HG03521 (cell line): ENCODE measurements around the gene PRPF39.
A peak's percentile ranks its signal among the peaks of the same experiment; 100 is the strongest.

ENCODE experiments used
- ATAC-seq: cut with Tn5 transposase; IDR thresholded peaks from one replicate; pipeline ENCODE4 v1.9.1; 2021; ENCODE audit warnings: mild to moderate bottlenecking, moderate library complexity; ENCODE audit not compliant: unreplicated experiment

PRPF39 gene, protein sequence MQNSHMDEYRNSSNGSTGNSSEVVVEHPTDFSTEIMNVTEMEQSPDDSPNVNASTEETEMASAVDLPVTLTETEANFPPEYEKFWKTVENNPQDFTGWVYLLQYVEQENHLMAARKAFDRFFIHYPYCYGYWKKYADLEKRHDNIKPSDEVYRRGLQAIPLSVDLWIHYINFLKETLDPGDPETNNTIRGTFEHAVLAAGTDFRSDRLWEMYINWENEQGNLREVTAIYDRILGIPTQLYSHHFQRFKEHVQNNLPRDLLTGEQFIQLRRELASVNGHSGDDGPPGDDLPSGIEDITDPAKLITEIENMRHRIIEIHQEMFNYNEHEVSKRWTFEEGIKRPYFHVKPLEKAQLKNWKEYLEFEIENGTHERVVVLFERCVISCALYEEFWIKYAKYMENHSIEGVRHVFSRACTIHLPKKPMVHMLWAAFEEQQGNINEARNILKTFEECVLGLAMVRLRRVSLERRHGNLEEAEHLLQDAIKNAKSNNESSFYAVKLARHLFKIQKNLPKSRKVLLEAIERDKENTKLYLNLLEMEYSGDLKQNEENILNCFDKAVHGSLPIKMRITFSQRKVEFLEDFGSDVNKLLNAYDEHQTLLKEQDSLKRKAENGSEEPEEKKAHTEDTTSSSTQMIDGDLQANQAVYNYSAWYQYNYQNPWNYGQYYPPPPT

DNA sequence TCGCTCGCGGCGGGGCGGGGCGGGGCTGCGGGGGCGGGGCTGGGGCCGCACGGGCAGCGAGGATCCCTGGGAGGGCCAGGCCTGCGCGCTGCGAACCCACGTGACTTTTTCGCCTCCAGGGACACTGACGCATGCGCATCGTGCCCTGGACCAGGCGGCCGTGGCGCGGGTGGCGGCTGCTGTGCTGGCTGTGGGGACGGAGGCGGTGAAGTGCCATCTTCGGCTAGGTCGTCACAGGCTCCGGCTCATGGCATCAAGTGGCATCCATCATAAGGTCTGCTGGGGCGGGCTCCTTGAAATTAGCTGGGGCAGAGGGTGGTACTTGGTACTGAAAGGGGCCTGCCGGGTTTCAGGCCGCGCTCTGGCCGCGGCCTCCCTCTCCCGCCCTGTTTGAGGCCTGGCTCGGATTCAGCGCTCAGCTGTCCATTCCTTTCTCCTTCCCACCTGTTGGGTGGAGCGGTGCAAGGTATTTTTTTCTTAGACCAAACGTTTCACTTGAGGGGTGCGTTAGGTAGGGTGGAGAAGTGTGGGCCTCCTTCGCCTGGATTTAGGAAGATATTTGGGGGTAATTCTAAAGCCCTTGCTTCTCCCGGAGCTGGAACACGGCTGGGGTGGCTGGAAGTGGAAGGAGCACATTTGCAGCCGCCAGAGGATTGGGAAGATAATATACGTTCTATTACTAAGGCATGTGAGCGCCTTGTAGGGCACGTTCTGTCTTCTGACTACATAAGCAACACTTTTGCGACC, at the start of gene PRPF39:
Gene PRPF39 (plus strand): TSS at position 141 of the 747 bp plus-strand sequence. CDS start 11,124 bp downstream, outside the sequence.
- ATAC-seq, result peak; percentile 94

DNA sequence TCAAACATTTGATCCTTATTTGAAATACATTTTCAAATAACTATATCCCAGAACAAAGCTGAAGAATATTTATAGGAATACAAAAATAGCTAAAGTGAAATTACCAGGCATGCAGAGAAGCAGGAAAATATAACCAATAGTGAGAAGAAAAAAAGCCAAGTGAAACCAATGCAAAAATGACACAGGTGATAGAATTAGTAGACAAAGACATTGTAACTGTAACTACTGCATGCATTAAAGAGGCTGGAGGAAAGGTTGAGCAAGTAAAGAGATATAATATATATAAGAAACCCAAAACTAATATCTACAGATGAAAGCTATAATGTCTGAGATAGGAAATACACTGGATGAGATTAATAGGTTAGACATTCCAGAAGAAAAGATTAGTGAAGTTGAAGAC, 49.2 kb upstream of the PRPF39 start:
- ATAC-seq, result no peak

DNA sequence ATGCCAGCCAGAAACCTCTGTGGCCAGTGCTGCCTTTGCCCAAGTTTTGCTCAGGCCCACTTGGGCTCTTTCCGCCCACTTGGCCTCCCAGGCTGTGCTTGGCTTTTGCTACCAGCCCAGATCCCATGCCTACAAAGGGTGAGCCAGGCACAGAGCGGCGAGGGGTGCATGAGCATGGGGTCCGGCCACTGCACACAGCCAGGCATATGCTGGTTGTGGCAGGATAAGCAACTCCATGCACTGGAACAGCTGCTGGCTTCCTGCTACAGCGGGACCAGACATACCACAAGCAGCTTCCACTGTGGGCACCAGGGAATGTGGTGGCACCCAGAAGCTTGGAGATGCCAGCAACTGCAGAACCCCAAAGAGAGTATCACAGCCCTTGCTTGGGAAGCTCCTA, 45.7 kb upstream of the PRPF39 start:
- ATAC-seq, result no peak

DNA sequence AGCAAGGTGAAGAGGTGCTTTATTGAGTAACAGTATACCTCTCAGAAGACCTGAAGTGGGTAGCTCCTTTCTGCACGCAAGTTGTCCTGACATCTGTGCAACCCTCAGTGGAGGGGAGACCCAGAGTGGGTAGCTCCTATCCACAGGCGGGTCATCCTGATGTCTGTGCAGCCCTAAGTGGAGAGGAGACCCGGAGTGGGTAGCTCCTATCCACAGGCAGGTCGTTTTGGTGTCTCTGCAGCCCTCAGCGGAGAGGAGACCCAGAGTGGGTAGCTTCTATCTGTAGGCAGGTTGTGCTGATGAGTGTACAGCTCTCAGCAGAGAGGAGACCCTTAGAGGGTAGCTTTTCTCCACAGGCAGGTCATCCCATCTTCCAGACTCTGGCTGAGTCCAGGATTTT, 45.1 kb upstream of the PRPF39 start:
- ATAC-seq, result no peak

DNA sequence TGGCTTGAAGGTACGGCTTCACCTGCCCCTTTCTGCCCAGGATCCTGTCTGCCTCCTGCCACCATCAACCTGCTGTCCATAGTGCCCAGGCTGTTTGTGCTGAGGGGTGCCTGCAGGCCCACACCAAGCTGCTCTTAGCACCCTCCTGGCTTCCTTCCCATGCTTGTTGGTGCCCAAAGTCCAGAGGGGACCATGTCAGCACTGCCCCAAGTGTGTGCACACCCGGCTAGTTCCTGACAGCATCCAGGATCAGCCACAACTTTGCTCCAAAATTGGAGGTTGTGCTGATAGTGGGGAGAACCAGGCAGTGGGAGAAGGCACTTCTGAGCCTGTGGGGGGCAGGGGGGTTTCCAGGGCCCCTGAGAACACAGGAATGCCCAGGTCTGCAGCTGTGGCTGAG, 44.5 kb upstream of the PRPF39 start:
- no peak for ATAC-seq

DNA sequence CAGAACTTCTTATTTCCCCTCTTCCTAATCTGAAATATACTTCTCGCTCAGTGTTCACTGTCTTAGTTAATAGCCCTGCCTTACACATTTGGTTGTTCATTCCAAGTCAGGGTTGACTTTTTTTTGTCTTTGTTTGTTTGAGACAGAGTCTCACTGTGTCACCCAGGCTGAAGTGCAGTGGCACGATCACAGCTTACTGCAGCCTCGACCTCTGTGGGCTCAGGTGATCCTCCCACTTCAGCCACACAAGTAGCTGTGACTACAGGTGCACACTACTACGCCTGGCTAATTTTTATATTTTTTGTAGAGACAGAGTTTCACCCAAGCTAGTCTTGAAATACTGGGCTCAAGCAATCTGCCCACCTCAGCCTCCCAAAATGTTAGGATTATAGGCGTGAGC, 42.3 kb upstream of the PRPF39 start:
- no peak for ATAC-seq

DNA sequence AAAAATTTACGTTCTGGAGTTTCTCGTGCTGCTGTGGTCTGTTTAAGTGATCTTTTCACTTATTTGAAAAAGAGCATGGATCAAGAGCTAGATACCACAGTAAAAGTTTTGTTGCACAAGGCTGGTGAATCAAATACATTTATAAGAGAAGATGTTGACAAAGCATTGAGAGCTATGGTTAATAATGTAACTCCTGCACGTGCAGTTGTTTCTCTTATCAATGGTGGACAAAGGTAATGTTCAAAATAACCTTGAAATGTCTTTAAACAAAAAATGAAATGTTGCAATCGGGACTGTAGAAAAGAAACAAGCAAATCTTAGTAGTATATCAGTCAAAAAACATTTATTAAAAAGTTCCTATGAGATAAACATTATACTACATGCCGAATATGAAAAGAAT, 39.3 kb upstream of the PRPF39 start:
- ATAC-seq, result no peak

DNA sequence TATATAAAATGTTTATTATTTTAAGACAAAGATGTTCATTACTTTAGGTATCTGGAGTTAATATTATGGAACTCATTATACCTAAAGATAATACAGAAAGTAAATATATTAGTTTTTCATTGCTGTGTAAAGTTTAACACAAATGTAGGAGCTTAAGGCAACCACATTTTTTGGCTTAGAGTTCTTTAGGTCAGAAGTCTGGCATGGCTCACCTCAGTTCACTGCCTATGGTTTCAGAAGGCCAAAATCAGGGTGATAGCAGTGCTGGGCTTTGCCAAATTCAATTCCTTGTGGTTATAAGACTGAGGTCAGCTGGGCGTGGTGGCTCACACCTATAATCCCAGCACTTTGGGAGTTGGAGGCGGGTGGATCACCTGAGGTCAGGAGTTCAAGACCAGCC, 35.5 kb upstream of the PRPF39 start:
- ATAC-seq, result no peak

DNA sequence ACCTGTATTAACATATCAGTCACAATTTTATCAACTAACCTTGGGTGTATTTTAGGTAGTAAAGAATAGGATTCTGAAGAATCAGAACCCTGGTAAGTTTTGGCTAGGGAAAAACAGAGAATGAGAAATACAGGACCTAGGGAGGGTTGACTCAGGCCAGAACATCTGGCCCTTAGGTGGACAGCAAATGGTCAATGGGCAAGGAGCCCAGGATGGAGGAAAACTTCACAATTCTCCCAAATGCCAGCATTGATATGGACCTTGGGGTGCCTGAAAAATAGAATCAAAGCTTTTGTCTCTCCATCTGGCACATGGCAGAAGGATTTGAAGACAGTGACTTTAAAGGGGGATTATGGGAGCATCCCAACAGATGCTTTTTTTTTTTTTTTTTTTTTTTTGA, 32.7 kb upstream of the PRPF39 start:
- no peak for ATAC-seq

DNA sequence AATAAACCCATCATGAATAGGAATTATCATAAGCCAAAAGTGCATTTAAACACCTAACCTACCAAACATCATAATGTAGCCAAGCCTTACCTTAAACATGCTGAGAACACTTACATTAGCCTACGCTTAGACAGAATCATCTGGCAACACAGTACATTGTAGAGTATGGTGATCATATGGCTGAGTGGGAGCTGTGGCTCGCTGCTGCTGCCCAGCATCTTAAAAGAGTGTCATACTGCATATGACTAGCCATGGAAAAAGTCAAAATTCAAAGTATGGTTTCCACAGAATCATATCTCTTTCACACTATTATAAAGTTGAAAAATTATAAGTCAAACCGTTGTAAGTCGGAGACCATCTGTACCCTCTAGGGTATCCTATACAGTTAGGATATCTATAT, 32.0 kb upstream of the PRPF39 start:
- no peak for ATAC-seq

DNA sequence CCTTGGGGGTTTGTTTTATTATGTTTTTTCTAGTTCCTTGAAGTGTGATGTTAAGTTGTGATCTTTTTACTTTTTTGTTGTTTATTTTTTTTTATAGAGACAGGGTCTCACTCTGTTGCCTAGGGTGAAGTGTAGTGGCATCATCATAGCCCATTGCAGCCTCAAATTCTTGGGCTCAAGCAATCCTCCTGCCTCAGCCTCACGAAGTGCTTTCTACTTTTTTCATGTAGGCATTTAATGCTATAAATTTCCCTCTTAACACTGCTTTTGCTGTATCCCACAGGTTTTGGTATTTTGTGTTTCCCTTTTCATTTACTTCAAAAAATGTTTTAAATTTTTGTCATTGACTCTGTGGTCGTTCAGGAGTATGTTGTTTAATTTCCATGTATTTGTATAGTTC, 26.6 kb upstream of the PRPF39 start:
- ATAC-seq, result no peak

DNA sequence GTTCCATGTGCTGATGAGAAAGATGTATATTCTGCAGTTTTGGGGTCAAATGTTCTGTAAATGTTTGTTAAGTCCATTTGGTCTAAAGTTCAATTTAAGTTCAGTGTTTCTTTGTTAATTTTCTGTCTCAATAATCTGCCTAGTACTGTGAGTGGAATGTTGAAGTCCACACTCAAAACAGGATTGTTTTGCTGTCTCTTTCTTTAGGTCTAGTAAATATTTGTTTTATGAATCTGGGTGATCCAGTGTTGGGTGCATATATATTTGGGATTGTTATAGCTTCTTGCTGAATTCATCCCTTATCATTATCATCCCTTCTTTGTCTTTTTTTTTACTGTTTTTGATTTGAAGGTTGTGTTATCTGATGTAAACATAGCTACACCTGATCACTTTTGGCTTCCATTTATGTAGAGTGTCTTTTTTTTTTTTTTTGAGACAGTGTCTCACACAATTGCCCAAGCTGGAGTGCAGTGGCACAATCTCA, 26.0 kb upstream of the PRPF39 start:
- ATAC-seq, result no peak

DNA sequence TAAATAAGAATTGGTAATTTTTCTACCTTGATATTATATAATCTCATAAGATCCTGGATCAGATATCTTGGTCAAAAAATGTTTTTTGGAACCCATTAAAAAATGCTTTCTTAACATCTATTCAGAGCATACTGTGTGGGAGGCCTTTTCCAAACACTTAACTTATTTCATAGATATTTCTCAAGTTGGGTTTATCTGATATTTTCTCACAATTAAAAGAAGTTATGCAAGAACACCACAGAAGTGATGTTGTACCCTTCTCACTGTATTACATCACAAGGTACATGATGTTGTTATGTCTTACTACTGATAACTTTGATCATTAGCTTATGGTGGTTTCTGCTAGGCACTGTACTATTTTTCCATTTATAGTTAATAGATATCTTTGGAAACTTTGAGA, 23.4 kb upstream of the PRPF39 start:
- no peak for ATAC-seq

DNA sequence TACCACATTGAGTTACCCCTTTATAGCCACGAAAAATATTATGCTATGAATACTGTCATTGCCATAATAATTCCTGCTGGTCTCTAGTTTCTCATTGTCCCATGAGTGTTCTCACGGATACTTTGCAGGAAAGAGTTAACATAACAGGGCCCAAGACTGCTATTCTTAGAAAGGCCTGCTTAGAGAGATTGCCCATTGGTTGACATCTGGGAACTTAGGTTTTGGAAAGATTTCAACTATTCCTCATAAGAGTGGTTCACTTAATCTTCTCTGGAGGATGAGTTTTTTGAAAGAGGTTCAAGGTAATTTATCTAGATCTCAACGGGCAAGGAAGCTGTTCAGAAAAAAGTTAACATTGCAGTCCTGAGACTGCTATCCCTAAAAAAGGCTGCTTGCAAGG, 18.4 kb upstream of the PRPF39 start:
- no peak for ATAC-seq

DNA sequence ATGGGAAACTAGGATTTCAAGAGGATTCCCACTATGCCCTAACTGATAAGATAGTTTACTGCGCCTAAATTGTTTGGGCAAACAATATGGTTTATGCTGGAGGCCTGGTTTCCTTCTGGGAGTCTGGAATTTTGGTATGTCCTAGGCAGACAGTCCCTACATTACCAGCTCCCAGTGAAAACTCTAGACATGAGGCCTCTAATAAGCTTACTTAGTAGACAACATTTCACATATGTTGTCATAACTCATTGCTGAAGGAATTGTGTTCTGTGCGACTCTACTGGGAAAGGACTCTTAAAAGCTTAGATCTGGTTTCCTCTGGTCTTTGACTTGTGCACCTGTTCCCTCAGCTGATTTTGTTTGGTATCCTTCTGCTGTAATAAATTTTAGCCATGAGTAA, 18.0 kb upstream of the PRPF39 start:
- no peak for ATAC-seq

DNA sequence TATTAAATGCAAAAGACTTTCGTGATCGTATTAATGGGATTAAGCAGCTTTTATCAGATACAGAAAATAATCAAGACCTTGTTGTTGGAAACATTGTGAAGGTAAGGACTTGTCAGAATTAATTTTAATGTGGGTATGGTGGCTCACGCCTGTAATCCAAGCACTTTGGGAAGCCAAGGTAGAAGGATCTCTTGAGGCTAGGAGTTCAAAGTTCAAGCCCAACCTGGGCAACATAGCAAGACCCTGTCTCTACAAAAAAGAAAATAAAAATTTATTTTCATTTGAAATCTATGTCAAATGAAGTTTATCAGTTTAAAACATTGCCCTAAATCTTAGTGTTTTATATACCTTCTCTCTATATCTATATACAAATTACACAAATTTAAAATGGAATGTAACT, 17.2 kb upstream of the PRPF39 start:
- ATAC-seq, result no peak

DNA sequence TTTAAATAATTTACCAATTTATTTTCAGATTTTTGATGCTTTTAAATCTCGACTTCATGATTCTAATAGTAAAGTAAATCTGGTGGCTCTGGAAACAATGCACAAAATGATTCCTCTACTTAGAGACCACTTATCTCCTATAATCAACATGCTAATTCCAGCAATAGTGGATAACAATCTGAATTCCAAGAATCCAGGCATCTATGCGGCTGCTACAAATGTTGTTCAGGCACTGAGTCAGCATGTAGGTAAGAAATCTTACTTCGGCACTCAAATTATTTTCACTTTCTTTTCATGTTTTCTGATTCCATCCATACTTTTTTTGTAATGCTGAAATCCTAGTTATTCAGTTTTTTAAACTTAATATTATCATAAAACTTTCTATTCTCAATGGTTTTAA, 15.5 kb upstream of the PRPF39 start:
- no peak for ATAC-seq

DNA sequence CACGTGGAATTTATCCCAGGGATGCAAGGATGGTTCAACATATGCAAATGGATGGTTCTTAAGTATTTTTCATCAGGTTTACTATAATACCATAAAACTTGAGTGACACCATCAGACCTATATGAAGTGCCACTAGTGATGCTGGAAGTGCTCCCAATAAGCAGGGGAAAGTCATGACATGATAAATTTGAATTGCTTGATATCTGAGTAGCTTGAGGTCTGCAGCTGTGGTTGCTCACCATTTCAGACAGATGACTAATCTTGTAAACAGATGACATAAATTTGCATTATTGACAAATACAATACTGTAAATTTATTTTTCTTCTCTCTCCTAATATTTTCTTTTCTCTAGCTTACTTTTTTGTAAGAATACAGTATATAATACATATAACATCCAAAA, 13.7 kb upstream of the PRPF39 start:
- ATAC-seq, result no peak

DNA sequence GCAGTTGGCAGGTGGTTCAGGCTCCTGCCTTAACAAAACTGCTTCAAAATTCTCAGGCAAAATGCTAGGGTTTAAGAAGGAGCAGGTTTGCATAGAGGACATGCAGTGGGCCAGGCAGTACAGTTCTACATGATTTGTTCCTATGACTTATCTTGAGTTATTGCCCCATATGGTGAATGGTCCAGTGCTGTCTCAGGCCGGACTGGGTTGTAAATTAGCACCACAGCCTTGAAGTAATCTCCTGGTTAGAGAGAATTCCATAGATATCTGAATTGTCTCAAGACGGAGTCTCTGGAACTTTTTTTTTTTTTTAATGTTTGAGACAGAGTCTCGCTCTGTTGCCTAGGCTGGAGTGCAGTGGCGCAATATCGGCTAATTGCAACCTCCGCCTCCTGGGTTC, 11.8 kb upstream of the PRPF39 start:
- ATAC-seq, result no peak

DNA sequence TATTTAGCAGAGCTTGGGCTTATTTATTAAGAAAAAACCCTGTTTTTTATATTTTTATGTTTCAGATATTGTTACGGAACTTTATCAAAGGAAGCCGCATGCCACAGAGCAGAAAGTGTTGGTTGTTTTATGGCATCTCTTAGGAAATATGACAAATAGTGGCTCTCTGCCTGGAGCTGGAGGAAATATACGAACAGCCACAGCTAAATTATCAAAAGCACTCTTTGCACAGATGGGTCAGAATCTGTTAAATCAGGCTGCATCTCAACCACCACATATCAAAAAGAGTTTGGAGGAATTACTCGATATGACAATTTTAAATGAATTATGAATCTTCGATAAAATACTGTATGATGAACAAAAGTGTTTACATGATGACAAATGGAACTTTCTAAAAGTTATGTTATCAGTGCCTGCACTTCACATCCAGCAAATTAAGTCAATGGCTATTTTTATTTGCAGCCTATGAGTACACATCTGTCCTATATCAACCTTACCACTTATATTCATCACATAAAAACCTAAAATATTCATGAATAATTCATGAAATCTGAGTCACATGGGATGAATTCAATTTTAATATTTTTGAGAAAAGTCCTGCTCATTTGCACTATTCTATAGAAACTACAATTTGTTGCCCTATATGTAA, 10.6 kb upstream of the PRPF39 start:
- no peak for ATAC-seq

DNA sequence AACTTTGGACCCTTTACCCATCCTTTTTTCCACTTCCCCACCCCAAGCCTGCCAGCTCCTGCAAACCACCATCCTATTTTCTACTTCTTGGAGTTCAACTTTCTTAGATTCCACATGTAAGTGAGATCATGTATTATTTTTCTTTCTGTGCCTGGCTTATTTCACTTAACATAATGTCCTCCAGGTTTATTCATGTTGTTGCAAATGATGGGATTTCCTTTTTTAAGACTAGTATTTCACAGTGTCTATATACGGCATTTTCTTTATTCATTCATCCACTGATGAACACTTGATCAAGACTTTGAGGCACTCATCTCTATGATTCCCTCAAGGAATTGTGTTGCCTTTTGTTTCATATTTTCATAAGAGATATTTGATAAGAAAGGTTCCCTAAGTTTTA, 5.6 kb upstream of the PRPF39 start:
- ATAC-seq, result no peak
